GM18520 (cell line): ENCODE results near the gene LIN28A.

Source experiments
- ATAC-seq: cut with Tn5 transposase; IDR thresholded peaks from one replicate; pipeline ENCODE4 v1.9.1; 2021; ENCODE audit not compliant: unreplicated experiment

LIN28A gene

DNA sequence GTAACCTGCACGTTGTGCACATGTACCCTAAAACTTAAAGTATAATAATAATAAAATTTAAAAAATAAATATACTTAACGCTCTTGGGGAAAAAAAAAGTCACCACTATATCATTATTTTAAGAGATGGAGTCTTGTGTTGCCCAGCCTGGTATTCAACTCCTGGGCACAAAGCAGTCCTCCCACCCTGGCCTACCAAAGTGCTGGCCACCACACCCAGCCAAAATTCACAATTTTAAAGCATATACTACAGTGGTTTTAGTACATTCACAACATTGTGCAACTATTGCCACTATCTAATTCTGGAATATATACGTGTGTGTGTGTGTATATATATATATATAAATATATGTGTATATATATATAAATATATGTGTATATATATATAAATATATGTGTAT is 67.5 kb downstream of the LIN28A start:
- ATAC-seq, result no peak

DNA sequence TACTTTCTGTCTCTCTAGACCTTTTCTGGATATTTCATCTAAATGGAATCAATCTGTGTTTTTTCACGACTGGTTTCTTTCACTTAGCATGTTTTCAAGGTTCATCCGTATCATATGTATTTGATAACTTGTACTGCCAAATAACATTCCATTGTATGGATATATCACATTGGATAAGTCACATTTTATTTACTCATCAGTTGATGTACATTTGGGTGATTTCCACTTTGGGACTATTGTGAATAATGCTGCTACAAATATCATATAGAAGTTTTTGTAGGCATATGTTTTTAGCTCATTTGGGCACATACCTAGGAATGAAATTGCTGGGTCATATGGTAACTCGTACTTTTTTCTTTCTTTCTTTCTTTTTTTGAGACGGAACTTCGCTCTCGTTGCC is 68.4 kb downstream of the LIN28A start:
- ATAC-seq, result no peak
